Right lobe of liver (tissue), 6 donors: Measurements from ENCODE around the gene IL23A. TPM values are rescaled to one million over a fixed set of nuclear protein-coding genes. Genes with fewer than 3 reads are reported as not detected.
"Not testable (repeated sequence)": the region's sequence is repeated elsewhere in the genome, so short reads cannot be mapped to it uniquely, and the experiment has no call there.

ENCODE experiments used
- ATAC-seq, 4 donors: fragments of 200-7000 bp; cut with Tn5 transposase; one replicate each; pipeline ENCODE4 v1.9.1; 2020; ENCODE audit warnings: mild to moderate bottlenecking in 4 of 4, moderate library complexity in 4 of 4
- DNase-seq, 3 donors: peaks; one replicate each; pipeline ENCODE4 v3.0.0-alpha.2; 2020
- H3K27ac ChIP-seq, 3 donors: fragments of 200-600 bp; one replicate each; pipeline ENCODE4 v1.8.0; 2022
- H3K27me3 ChIP-seq, 2 donors: fragments of 200-600 bp; one replicate each; pipeline ENCODE4 v1.8.0; 2022
- H3K36me3 ChIP-seq, 4 donors: fragments of 200-600 bp; sonication (generic) in 1 of 4; one replicate each; pipeline versions ENCODE4 v1.5.1 to v1.8.0; 2017 to 2022; ENCODE audit warnings: control low read depth in 1 of 4
- H3K4me1 ChIP-seq, 4 donors: fragments of 200-600 bp; sonication (generic) in 1 of 4; one replicate each; pipeline versions ENCODE4 v1.5.1 to v1.8.0; 2017 to 2022; ENCODE audit warnings: control low read depth in 1 of 4
- H3K4me3 ChIP-seq, 3 donors: fragments of 200-600 bp; one replicate each; pipeline ENCODE4 v1.8.0; 2022
- H3K9me3 ChIP-seq, 4 donors: fragments of 200-600 bp; sonication (generic) in 1 of 4; one replicate each; pipeline versions ENCODE4 v1.5.1 to v1.8.0; 2017 to 2022; ENCODE audit warnings: control low read depth in 1 of 4
- CTCF ChIP-seq, 4 donors: fragments of 200-600 bp in 3 of 4; fragments of 450-650 bp in 1 of 4; IDR thresholded peaks; one replicate each; pipeline versions ENCODE4 v1.5.1 to v1.8.0; 2016 to 2022; ENCODE audit warnings: antibody characterized with exemption in 4 of 4, mild to moderate bottlenecking in 2 of 4
- POLR2A ChIP-seq: fragments of 450-650 bp; IDR thresholded peaks from one replicate; pipeline ENCODE4 v1.6.1; 2017; ENCODE audit warnings: antibody characterized with exemption, mild to moderate bottlenecking
- WGBS: methylation state at CpG from one replicate; pipeline ENCODE4 v1.1.6; 2018; ENCODE audit warnings: low coverage, low lambda C conversion rate; ENCODE audit not compliant: insufficient coverage; ENCODE audit errors: missing lambda C conversion rate; 5-methylcytosine and 5-hydroxymethylcytosine counted together
- intact Hi-C, 2 donors: fragments of 100-400 bp; cut with DNase I; formaldehyde crosslinking; loops; one replicate each; pipeline versions ENCODE4 v1.11.2 to v1.14.1; 2022
- total RNA-seq, 6 experiments: library from RNA; depleted of rRNA in 2 of 6; stranded (reverse); fragments of >200 nt in 2 of 6; fragmentation: NEBNext Ultra II Directional in 3 of 6; extraction: Animal tissue kit (Norgen Biotek cat#: 25700) in 3 of 6; gene quantifications; one replicate each; pipeline versions ENCODE4 v1.1.0 to v1.2.4, GENCODE V29; 2016 to 2023
- donor health status: DM: no; HTN: yes; CAD: no.
- donor health status: DM: no; HTN: no; CAD: no.
- donor health status: DM: no; HTN: no; CAD: no.
- donor health status: DM: no; HTN: yes; CAD: no.
- donor health status: DM: no; HTN: yes; CAD: no.

IL23A gene
- total RNA-seq, 6 experiments from 2014 or later, result not detected

- intact Hi-C loops, result no loop called here
- TF ChIP-seq CTCF (IDR thresholded peaks at IDR 0.05) (no peak), POLR2A (no peak)
- no peaks in the 10 kb centered on the region for H3K27me3 ChIP-seq
- no peak for DNase-seq
- H3K27ac ChIP-seq, result peak overlapping the region; percentile 91 to 94 (median 93)
- no peaks in the 10 kb centered on the region for H3K9me3 ChIP-seq
- H3K4me3 ChIP-seq, result peak overlapping the region; percentile 53 to 68 (median 57)
- peaks cover 0 to 14% (median 0%) of the 10 kb centered on the region in 4 donors for H3K4me1 ChIP-seq
- WGBS, result 3% methylated on average over 5 of the region's 6 CpGs
- H3K36me3 ChIP-seq, result no peaks in the 10 kb centered on the region
- ATAC-seq, result no peak
Measured at GRCh38 chr12:56334490-56334793, 4.2 kb upstream of the IL23A start.

- intact Hi-C loops, ATAC-seq, DNase-seq, H3K9me3 ChIP-seq, H3K4me3 ChIP-seq, H3K27ac ChIP-seq, H3K36me3 ChIP-seq, H3K27me3 ChIP-seq: not testable (repeated sequence)
- peaks cover 0 to 14% (median 0%) of the 10 kb centered on the region in 4 donors for H3K4me1 ChIP-seq
- 84% methylated on average over 5 of the region's 8 CpGs for WGBS
Measured at GRCh38 chr12:56335527-56335926, 3.2 kb upstream of the IL23A start.

GRCh38 chr12:56336361-56337167 lies 2.1 kb upstream of the IL23A start:
- DNase-seq (no peak), ATAC-seq (no peak)
- no peak overlapping the region for H3K27ac ChIP-seq
- H3K27me3 ChIP-seq, result no peaks in the 10 kb centered on the region
- no peaks in the 10 kb centered on the region for H3K9me3 ChIP-seq
- H3K4me3 ChIP-seq, result no peak overlapping the region
- H3K4me1 ChIP-seq, result peaks cover 0 to 14% (median 0%) of the 10 kb centered on the region in 4 donors
- intact Hi-C loops, result no loop called here
- peaks cover 0 to 1% (median 0%) of the 10 kb centered on the region in 4 donors for H3K36me3 ChIP-seq
- TF ChIP-seq POLR2A (no peak), CTCF (IDR thresholded peaks at IDR 0.05) (no peak)
- 80% methylated on average over 6 of the region's 9 CpGs for WGBS

GRCh38 chr12:56337753-56338251 lies 882 bp upstream of the IL23A start:
- Histone ChIP-seq H3K27ac (no peak overlapping the region), H3K4me3 (no peak overlapping the region), H3K4me1 (peaks cover 0 to 7% (median 0%) of the 10 kb centered on the region in 4 donors), H3K36me3 (peaks cover 0 to 14% (median 3%) of the 10 kb centered on the region in 4 donors), H3K27me3 (no peaks in the 10 kb centered on the region), H3K9me3 (no peaks in the 10 kb centered on the region)
- intact Hi-C loops, result no loop called here
- DNase-seq (no peak), ATAC-seq (no peak)
- TF ChIP-seq POLR2A, result no peak
- TF ChIP-seq CTCF (IDR thresholded peaks at IDR 0.05), result no peak
- WGBS, result 45% methylated on average over 4 of the region's 8 CpGs

GRCh38 chr12:56339158-56339422 lies 406 bp downstream of the IL23A start:
- Histone ChIP-seq H3K4me3 (no peak overlapping the region), H3K27ac (no peak overlapping the region), H3K4me1 (peaks cover 0 to 4% (median 0%) of the 10 kb centered on the region in 4 donors), H3K36me3 (peaks cover 0 to 27% (median 14%) of the 10 kb centered on the region in 4 donors), H3K27me3 (no peaks in the 10 kb centered on the region), H3K9me3 (no peaks in the 10 kb centered on the region)
- TF ChIP-seq CTCF (IDR thresholded peaks at IDR 0.05) (no peak), POLR2A (no peak)
- no peak for ATAC-seq
- no peak for DNase-seq
- intact Hi-C loops, result no loop called here
- 83% methylated on average over 1 of the region's 1 CpG for WGBS
